COLO668 (cell line): ENCODE data around the gene PIK3CB.
"Not testable (repeated sequence)": the region's sequence is repeated elsewhere in the genome, so short reads cannot be mapped to it uniquely, and the experiment has no call there.

Experiments
- DNase-seq: peaks from one replicate; lab custom pipeline; 2025; ENCODE audit not compliant: unreplicated experiment; lab: John Stamatoyannopoulos, UW

Gene PIK3CB

GRCh38 chr3:138767498-138768104 lies 67.1 kb downstream of the PIK3CB start:
- no peak for DNase-seq

- no peak for DNase-seq
Measured at GRCh38 chr3:138761002-138761401, 73.7 kb downstream of the PIK3CB start.

GRCh38 chr3:138748190-138748589 lies 86.5 kb downstream of the PIK3CB start:
- DNase-seq: no peak

GRCh38 chr3:138747225-138747624 lies 87.5 kb downstream of the PIK3CB start:
- no peak for DNase-seq

- no peak for DNase-seq
Measured at GRCh38 chr3:138740072-138740471, 94.7 kb downstream of the PIK3CB start.

- no peak for DNase-seq
Measured at GRCh38 chr3:138732456-138732855, 102.3 kb downstream of the PIK3CB start.

GRCh38 chr3:138726946-138727730 lies 107.6 kb downstream of the PIK3CB start:
- DNase-seq: no peak

GRCh38 chr3:138726042-138726441 lies 108.7 kb downstream of the PIK3CB start:
- not testable (repeated sequence) for DNase-seq

- no peak for DNase-seq
Measured at GRCh38 chr3:138725116-138725515, 109.6 kb downstream of the PIK3CB start.

- DNase-seq: no peak
Measured at GRCh38 chr3:138724443-138724842, 110.3 kb downstream of the PIK3CB start.

GRCh38 chr3:138718849-138719248 lies 115.9 kb downstream of the PIK3CB start:
- DNase-seq: no peak

- DNase-seq: no peak
Measured at GRCh38 chr3:138717348-138717747, 117.4 kb downstream of the PIK3CB start.

GRCh38 chr3:138712086-138712485 lies 122.6 kb downstream of the PIK3CB start:
- no peak for DNase-seq

GRCh38 chr3:138705675-138706074 lies 129.1 kb downstream of the PIK3CB start:
- DNase-seq: no peak

GRCh38 chr3:138696666-138697370 lies 137.9 kb downstream of the PIK3CB start:
- DNase-seq: no peak

- no peak for DNase-seq
Measured at GRCh38 chr3:138694287-138695007, 140.3 kb downstream of the PIK3CB start.

GRCh38 chr3:138692152-138692551 lies 142.6 kb downstream of the PIK3CB start:
- DNase-seq: no peak

GRCh38 chr3:138691351-138691750 lies 143.4 kb downstream of the PIK3CB start:
- DNase-seq: no peak

GRCh38 chr3:138690036-138690435 lies 144.7 kb downstream of the PIK3CB start:
- DNase-seq: no peak

- DNase-seq: no peak
Measured at GRCh38 chr3:138688871-138689299, 145.8 kb downstream of the PIK3CB start.

GRCh38 chr3:138687236-138687635 lies 147.5 kb downstream of the PIK3CB start:
- DNase-seq: no peak
